B cell (primary cell): ENCODE measurements around the gene FRMD3. TPM values are rescaled to one million over a fixed set of nuclear protein-coding genes. Genes with fewer than 3 reads are reported as not detected.

Source experiments
- ATAC-seq: fragments of 200-7000 bp; cut with Tn5 transposase; one replicate; pipeline ENCODE4 v1.10.0; 2021; ENCODE audit warnings: low read depth, mild to moderate bottlenecking, moderate number of reproducible peaks, moderate library complexity
- CTCF ChIA-PET: fragments of 350-600 bp; sonication (Branson Sonifier 250); formaldehyde crosslinking; loops from one replicate; lab custom pipeline; 2021; ENCODE audit warnings: antibody characterized with exemption, inconsistent platforms; lab: Charles Lee
- POLR2A ChIA-PET: fragments of 350-600 bp; sonication (Branson Sonifier 250); formaldehyde crosslinking; loops from one replicate; lab custom pipeline; 2021; ENCODE audit warnings: antibody characterized with exemption; lab: Charles Lee
- DNase-seq: peaks from one replicate; pipeline ENCODE4 v3.0.0; 2013
- H2AFZ ChIP-seq: 2 replicates; pipeline ENCODE4 v1.6.1; 2012; ENCODE audit warnings: mild to moderate bottlenecking, low read depth, low read length; ENCODE audit not compliant: insufficient read depth, poor library complexity, severe bottlenecking
- H3K27ac ChIP-seq, 2 donors: 1 replicate in 1 of 2; 2 replicates in 1 of 2; pipeline ENCODE4 v1.5.1; 2012 to 2013; ENCODE audit warnings: low read length in 2 of 2, mild to moderate bottlenecking in 2 of 2, moderate library complexity in 1 of 2
- H3K27me3 ChIP-seq, 4 experiments: fragments of 200-600 bp in 1 of 4; sonication (generic) in 1 of 4; replicated peaks in 1 of 4; 1 replicate in 2 of 4; 2 replicates in 2 of 4; pipeline versions ENCODE4 v1.6.1 to v1.7.0; 2013 to 2016; ENCODE audit warnings: low read length in 3 of 4, mild to moderate bottlenecking in 2 of 4, mixed read lengths in 1 of 4, moderate library complexity in 1 of 4; ENCODE audit not compliant: insufficient read depth in 4 of 4, control insufficient read depth in 3 of 4; ENCODE audit errors: control extremely low read depth in 1 of 4
- H3K36me3 ChIP-seq, 2 experiments: replicated peaks in 1 of 2; 1 replicate in 1 of 2; 2 replicates in 1 of 2; pipeline versions ENCODE4 v1.6.1 to v1.7.1; 2013; ENCODE audit warnings: low read length in 1 of 2; ENCODE audit not compliant: insufficient read depth in 2 of 2, control insufficient read depth in 1 of 2; ENCODE audit errors: control extremely low read depth in 1 of 2, extremely low read depth in 1 of 2
- H3K4me1 ChIP-seq, 2 donors: fragments of 200-600 bp in 1 of 2; sonication (generic) in 1 of 2; 1 replicate in 1 of 2; 2 replicates in 1 of 2; pipeline versions ENCODE4 v1.5.1 to v1.6.1; 2013 to 2017; ENCODE audit warnings: low read length in 2 of 2; ENCODE audit not compliant: control insufficient read depth in 2 of 2, insufficient read depth in 2 of 2
- H3K4me2 ChIP-seq: replicated peaks from 2 replicates; pipeline ENCODE3; 2012; ENCODE audit warnings: mild to moderate bottlenecking, low read depth, low read length; ENCODE audit not compliant: poor library complexity, severe bottlenecking
- H3K4me3 ChIP-seq, 5 experiments: fragments of 200-600 bp in 1 of 5; sonication (generic) in 1 of 5; 1 replicate in 3 of 5; 2 replicates in 2 of 5; pipeline versions ENCODE4 v1.5.1 to v1.7.0; 2011 to 2016; ENCODE audit warnings: low read length in 4 of 5, mild to moderate bottlenecking in 4 of 5, low read depth in 2 of 5, control low read depth in 1 of 5, moderate library complexity in 1 of 5; ENCODE audit not compliant: insufficient read depth in 1 of 5; ENCODE audit errors: control extremely low read depth in 1 of 5, extremely low read depth in 1 of 5
- H3K79me2 ChIP-seq: fragments of 200-600 bp; sonication (generic); one replicate; pipeline ENCODE4 v1.6.0; 2016; ENCODE audit warnings: low read length; ENCODE audit not compliant: control insufficient read depth, insufficient read depth
- H3K9ac ChIP-seq: fragments of 200-600 bp; sonication (generic); 2 replicates; pipeline ENCODE4 v1.6.1; 2017; ENCODE audit warnings: mild to moderate bottlenecking, low read length, moderate library complexity
- H3K9me3 ChIP-seq, 3 donors: one replicate each; pipeline versions ENCODE4 v1.6.1 to v1.7.1; 2013; ENCODE audit warnings: low read length in 2 of 3; ENCODE audit not compliant: control insufficient read depth in 2 of 3, insufficient read depth in 1 of 3; ENCODE audit errors: control extremely low read depth in 1 of 3
- H4K20me1 ChIP-seq: 2 replicates; pipeline ENCODE4 v1.6.0; 2012; ENCODE audit warnings: mild to moderate bottlenecking, low read length; ENCODE audit not compliant: insufficient read depth, control insufficient read depth, poor library complexity, severe bottlenecking
- H3K27ac Mint-ChIP-seq: one replicate; pipeline ENCODE4 v1.8.0; 2021; ENCODE audit warnings: mixed read lengths
- H3K27me3 Mint-ChIP-seq: one replicate; pipeline ENCODE4 v1.8.0; 2021; ENCODE audit warnings: mixed read lengths
- H3K4me1 Mint-ChIP-seq: one replicate; pipeline ENCODE4 v1.8.0; 2021; ENCODE audit warnings: mixed read lengths
- H3K4me3 Mint-ChIP-seq: one replicate; pipeline ENCODE4 v1.8.0; 2021; ENCODE audit warnings: mixed read lengths
- H3K9me3 Mint-ChIP-seq: one replicate; pipeline ENCODE4 v1.8.0; 2022; ENCODE audit warnings: mixed read lengths; ENCODE audit not compliant: insufficient read depth
- EZH2 ChIP-seq: IDR thresholded peaks from 2 replicates; pipeline ENCODE4 v1.6.1; 2012; ENCODE audit warnings: borderline replicate concordance, low read depth, mild to moderate bottlenecking, moderate library complexity, low read length; ENCODE audit not compliant: insufficient read depth, poor library complexity, severe bottlenecking
- WGBS: methylation state at CpG from one replicate; pipeline ENCODE4 v1.1.5; 2013; ENCODE audit warnings: missing lambda C conversion rate; ENCODE audit not compliant: insufficient coverage; 5-methylcytosine and 5-hydroxymethylcytosine counted together
- intact Hi-C: fragments of 100-400 bp; cut with micrococcal nuclease; formaldehyde crosslinking; loops from one replicate; pipeline ENCODE4 v1.10.0; 2022
- polyA plus RNA-seq: library from polyadenylated mRNA; depleted of rRNA; stranded (reverse); fragments of >200 nt; gene quantifications from 2 replicates; pipeline ENCODE4 v1.2.3, GENCODE V29; 2012
- total RNA-seq, 2 donors: library from RNA; stranded (reverse); fragments of 120-200 nt in 1 of 2; gene quantifications; 1 replicate in 1 of 2; 2 replicates in 1 of 2; pipeline versions ENCODE4 v1.2.3 to v1.2.4, GENCODE V29; 2013 to 2022
- TF ChIP-seq, protein P1 (sequence below): fragments of 200-600 bp; IDR thresholded peaks from one replicate; pipeline ENCODE4 v1.8.0; 2022; ENCODE audit warnings: antibody characterized with exemption, mild to moderate bottlenecking

FRMD3 gene
- total and polyA plus RNA-seq, 2 donors (not counting 1 experiment from before 2014, with no cell fraction given), result 0.37 to 0.49 TPM

DNA sequence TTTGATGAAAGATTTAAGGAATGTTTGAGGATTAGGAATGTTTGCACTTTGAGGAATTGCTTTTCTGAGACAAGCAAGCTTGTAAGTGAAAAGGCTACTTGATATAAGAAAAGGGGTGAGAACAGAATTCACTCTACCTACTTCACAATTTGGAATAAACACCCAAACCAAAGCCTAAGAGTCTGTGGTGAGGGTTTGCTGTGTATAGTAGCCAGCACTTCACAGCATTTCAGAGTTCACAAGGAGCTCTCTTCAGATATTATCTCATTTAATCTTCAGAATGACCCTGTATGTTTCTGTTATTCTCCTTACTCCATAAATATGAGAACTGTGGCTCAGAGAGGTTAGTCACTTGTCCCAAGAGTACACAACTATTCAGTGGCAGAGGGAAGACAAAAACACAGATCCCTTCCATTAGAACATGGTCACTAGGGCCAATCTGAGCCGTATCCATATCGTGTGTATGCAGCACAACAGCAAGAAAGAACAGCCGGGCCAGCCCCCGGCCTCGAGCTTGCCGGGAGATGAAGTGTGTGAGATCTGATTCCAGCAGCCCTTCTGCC is 92.4 kb downstream of the FRMD3 start:
- H3K9me3 Mint-ChIP-seq, result no peaks in the 10 kb centered on the region
- no peak for ATAC-seq
- TF ChIP-seq EZH2, result no peak
- TF ChIP-seq, protein P1, sequence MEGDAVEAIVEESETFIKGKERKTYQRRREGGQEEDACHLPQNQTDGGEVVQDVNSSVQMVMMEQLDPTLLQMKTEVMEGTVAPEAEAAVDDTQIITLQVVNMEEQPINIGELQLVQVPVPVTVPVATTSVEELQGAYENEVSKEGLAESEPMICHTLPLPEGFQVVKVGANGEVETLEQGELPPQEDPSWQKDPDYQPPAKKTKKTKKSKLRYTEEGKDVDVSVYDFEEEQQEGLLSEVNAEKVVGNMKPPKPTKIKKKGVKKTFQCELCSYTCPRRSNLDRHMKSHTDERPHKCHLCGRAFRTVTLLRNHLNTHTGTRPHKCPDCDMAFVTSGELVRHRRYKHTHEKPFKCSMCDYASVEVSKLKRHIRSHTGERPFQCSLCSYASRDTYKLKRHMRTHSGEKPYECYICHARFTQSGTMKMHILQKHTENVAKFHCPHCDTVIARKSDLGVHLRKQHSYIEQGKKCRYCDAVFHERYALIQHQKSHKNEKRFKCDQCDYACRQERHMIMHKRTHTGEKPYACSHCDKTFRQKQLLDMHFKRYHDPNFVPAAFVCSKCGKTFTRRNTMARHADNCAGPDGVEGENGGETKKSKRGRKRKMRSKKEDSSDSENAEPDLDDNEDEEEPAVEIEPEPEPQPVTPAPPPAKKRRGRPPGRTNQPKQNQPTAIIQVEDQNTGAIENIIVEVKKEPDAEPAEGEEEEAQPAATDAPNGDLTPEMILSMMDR, result no peak
- ChIA-PET CTCF (no interaction called here), POLR2A (no interaction called here)
- Histone ChIP-seq H3K9me3 (peaks cover 0 to 7% (median 0%) of the 10 kb centered on the region in 3 donors), H3K27me3 (no peaks in the 10 kb centered on the region), H3K79me2 (no peaks in the 10 kb centered on the region), H3K4me2 (no peak overlapping the region), H3K27ac (no peak overlapping the region), H2AFZ (no peak overlapping the region), H4K20me1 (no peaks in the 10 kb centered on the region), H3K36me3 (no peaks in the 10 kb centered on the region), H3K4me3 (no peak overlapping the region), H3K4me1 (no peaks in the 10 kb centered on the region), H3K9ac (no peak overlapping the region)
- H3K4me1 Mint-ChIP-seq, result no peaks in the 10 kb centered on the region
- no peak overlapping the region for H3K4me3 Mint-ChIP-seq
- no peaks in the 10 kb centered on the region for H3K27me3 Mint-ChIP-seq
- intact Hi-C loops, result no loop called here
- WGBS, result 96% methylated on average over 6 of the region's 6 CpGs
- DNase-seq, result no peak
- no peak overlapping the region for H3K27ac Mint-ChIP-seq

DNA sequence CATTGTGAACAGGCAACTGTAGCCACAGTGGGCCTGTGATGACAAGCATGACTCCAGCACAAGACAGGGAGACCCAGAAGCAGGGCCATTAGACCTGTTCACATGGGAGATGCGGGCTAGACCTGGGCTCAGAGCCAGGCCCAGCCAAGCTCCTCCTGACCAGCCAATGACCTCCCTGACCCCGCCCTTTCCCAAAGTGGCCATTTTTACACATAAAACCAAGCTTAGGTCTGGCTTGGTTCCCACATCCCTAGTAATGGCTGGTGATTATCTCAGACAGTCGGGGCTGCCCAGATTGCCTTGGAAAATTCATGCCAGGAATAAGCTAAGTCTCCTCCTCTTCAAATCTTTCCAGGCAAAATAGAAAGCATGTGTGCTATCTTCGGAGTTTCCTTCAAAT is 94.1 kb downstream of the FRMD3 start:
- Histone ChIP-seq H3K9ac (no peak overlapping the region), H3K4me1 (no peaks in the 10 kb centered on the region), H4K20me1 (no peaks in the 10 kb centered on the region), H3K79me2 (no peaks in the 10 kb centered on the region), H3K9me3 (peaks cover 0 to 7% (median 0%) of the 10 kb centered on the region in 3 donors), H2AFZ (no peak overlapping the region), H3K27ac (no peak overlapping the region), H3K27me3 (no peaks in the 10 kb centered on the region), H3K36me3 (no peaks in the 10 kb centered on the region), H3K4me3 (no peak overlapping the region), H3K4me2 (no peak overlapping the region)
- DNase-seq (no peak), ATAC-seq (no peak)
- Mint-ChIP-seq H3K4me3 (no peak overlapping the region), H3K9me3 (no peaks in the 10 kb centered on the region), H3K4me1 (no peaks in the 10 kb centered on the region), H3K27me3 (no peaks in the 10 kb centered on the region), H3K27ac (no peak overlapping the region)
- WGBS, result 86% methylated on average over 2 of the region's 4 CpGs
- TF ChIP-seq, protein P1, result no peak
- TF ChIP-seq EZH2, result no peak
- ChIA-PET CTCF (no interaction called here), POLR2A (no interaction called here)
- intact Hi-C loops, result no loop called here
